Neural progenitor cell (in vitro differentiated cells): ENCODE data around the gene EPHB1. TPM values are rescaled to one million over a fixed set of nuclear protein-coding genes. Genes with fewer than 3 reads are reported as not detected.

Experiments used
- DNase-seq: peaks from one replicate; pipeline ENCODE4 v3.0.0-alpha.2; 2016; ENCODE audit warnings: low spot score
- H2AFZ ChIP-seq: fragments of 200-600 bp; sonication (generic); replicated peaks from 2 replicates; pipeline ENCODE4 v1.6.1; 2016; ENCODE audit warnings: antibody characterized with exemption
- H3F3A ChIP-seq: fragments of 200-600 bp; sonication (generic); 2 replicates; pipeline ENCODE4 v1.6.1; 2016; ENCODE audit warnings: antibody characterized with exemption, low read depth
- H3K27ac ChIP-seq: fragments of 200-600 bp; sonication (generic); 2 replicates; pipeline ENCODE4 v1.5.1; 2016; ENCODE audit warnings: mild to moderate bottlenecking
- H3K27me3 ChIP-seq: fragments of 200-600 bp; sonication (generic); 2 replicates; pipeline ENCODE4 v1.6.1; 2016; ENCODE audit warnings: mild to moderate bottlenecking, moderate library complexity
- H3K36me3 ChIP-seq: fragments of 200-600 bp; sonication (generic); 2 replicates; pipeline ENCODE4 v1.5.1; 2016
- H3K4me1 ChIP-seq: fragments of 200-600 bp; sonication (generic); 2 replicates; pipeline ENCODE4 v1.6.1; 2016; ENCODE audit warnings: mixed run types
- H3K4me2 ChIP-seq: fragments of 200-600 bp; sonication (generic); 2 replicates; pipeline ENCODE4 v1.6.1; 2016
- H3K4me3 ChIP-seq: fragments of 200-600 bp; sonication (generic); 2 replicates; pipeline ENCODE4 v1.5.1; 2016
- H3K79me2 ChIP-seq: fragments of 200-600 bp; sonication (generic); 2 replicates; pipeline ENCODE4 v1.6.1; 2016; ENCODE audit warnings: low read depth
- H3K9ac ChIP-seq: fragments of 200-600 bp; sonication (generic); 2 replicates; pipeline ENCODE4 v1.6.1; 2016
- H3K9me3 ChIP-seq: fragments of 200-600 bp; sonication (generic); 2 replicates; pipeline ENCODE4 v1.5.1; 2016; ENCODE audit warnings: low read depth
- H4K20me1 ChIP-seq: fragments of 200-600 bp; sonication (generic); 2 replicates; pipeline ENCODE4 v1.6.1; 2016; ENCODE audit warnings: low read depth
- H3K27ac Mint-ChIP-seq: 3 replicates; pipeline ENCODE4 v1.8.0; 2021; ENCODE audit warnings: mixed read lengths
- H3K27me3 Mint-ChIP-seq: 2 replicates; pipeline ENCODE4 v1.8.0; 2022; ENCODE audit warnings: low read depth, mild to moderate bottlenecking, inconsistent platforms, moderate library complexity, mixed read lengths; ENCODE audit not compliant: insufficient read depth
- H3K36me3 Mint-ChIP-seq: 3 replicates; pipeline ENCODE4 v1.8.0; 2021; ENCODE audit warnings: mixed read lengths
- H3K4me1 Mint-ChIP-seq: 3 replicates; pipeline ENCODE4 v1.8.0; 2021; ENCODE audit warnings: mixed read lengths
- H3K4me3 Mint-ChIP-seq: 3 replicates; pipeline ENCODE4 v1.8.0; 2021; ENCODE audit warnings: mild to moderate bottlenecking, moderate library complexity, mixed read lengths
- H3K9me3 Mint-ChIP-seq: 3 replicates; pipeline ENCODE4 v1.8.0; 2020; ENCODE audit warnings: mixed read lengths
- CTCF ChIP-seq: fragments of 200-600 bp; sonication (generic); IDR thresholded peaks from 2 replicates; pipeline ENCODE4 v1.5.1; 2017; ENCODE audit warnings: antibody characterized with exemption, mild to moderate bottlenecking
- EZH2 ChIP-seq: fragments of 200-600 bp; sonication (generic); IDR thresholded peaks from 2 replicates; pipeline ENCODE4 v1.6.1; 2017; ENCODE audit warnings: antibody characterized with exemption, mild to moderate bottlenecking, moderate library complexity
- EZH2phosphoT487 ChIP-seq: fragments of 200-600 bp; sonication (generic); IDR thresholded peaks from 2 replicates; pipeline ENCODE4 v1.6.1; 2017; ENCODE audit warnings: antibody characterized with exemption
- total RNA-seq: library from RNA; depleted of rRNA; stranded (reverse); fragments of >200 nt; gene quantifications from 2 replicates; pipeline ENCODE4 v1.2.3, GENCODE V29; 2015; ENCODE audit warnings: low replicate concordance

The EPHB1 gene
- total RNA-seq, 1 donor from 2014 or later, result 9.1 TPM

- peaks cover 5% of the 10 kb centered on the region for H4K20me1 ChIP-seq
- H3K27me3 ChIP-seq, result no peaks in the 10 kb centered on the region
- no peaks in the 10 kb centered on the region for H3F3A ChIP-seq
- Mint-ChIP-seq H3K27ac (no peak overlapping the region), H3K36me3 (no peaks in the 10 kb centered on the region), H3K27me3 (no peaks in the 10 kb centered on the region), H3K9me3 (peaks cover 2% of the 10 kb centered on the region), H3K4me1 (peaks cover 18% of the 10 kb centered on the region), H3K4me3 (no peak overlapping the region)
- no peaks in the 10 kb centered on the region for H3K36me3 ChIP-seq
- H3K9ac ChIP-seq, result no peak overlapping the region
- TF ChIP-seq EZH2, result no peak
- TF ChIP-seq EZH2phosphoT487, result no peak
- no peak for TF ChIP-seq CTCF
- no peaks in the 10 kb centered on the region for H3K4me1 ChIP-seq
- H3K4me3 ChIP-seq, result no peak overlapping the region
- no peak overlapping the region for H3K27ac ChIP-seq
- H3K4me2 ChIP-seq, result no peak overlapping the region
- H3K79me2 ChIP-seq, result no peaks in the 10 kb centered on the region
- H3K9me3 ChIP-seq, result no peaks in the 10 kb centered on the region
- DNase-seq, result no peak
- no peak overlapping the region for H2AFZ ChIP-seq
Measured at GRCh38 chr3:134852132-134852531, 57.1 kb downstream of the EPHB1 start.

DNA sequence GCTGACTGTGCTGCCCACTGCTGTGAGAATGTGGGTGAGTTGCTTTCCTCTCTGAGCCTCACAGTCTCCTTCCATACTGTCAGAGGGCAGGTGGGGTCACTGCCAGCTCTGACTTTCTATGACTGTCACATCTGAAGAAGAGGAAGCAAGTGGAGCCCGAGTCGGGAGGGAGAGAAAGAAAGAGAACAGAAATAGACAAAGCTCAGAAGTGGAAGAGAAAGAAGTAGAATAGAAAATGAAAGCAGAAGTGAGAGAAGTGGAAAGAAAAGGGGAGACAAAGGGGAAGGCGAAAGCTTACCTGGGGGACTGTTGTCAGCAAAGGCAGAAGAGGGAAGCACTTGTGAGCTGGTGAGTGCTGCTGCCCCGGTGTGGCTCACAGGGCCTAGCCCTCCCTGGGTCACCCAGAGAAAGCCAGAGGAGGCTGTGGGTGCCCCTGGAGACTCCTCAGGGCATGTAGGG lies 57.9 kb downstream of the EPHB1 start:
- no peaks in the 10 kb centered on the region for H3K36me3 ChIP-seq
- Mint-ChIP-seq H3K27ac (no peak overlapping the region), H3K9me3 (no peaks in the 10 kb centered on the region), H3K36me3 (no peaks in the 10 kb centered on the region), H3K4me3 (no peak overlapping the region), H3K27me3 (no peaks in the 10 kb centered on the region), H3K4me1 (peaks cover 21% of the 10 kb centered on the region)
- no peaks in the 10 kb centered on the region for H3F3A ChIP-seq
- no peaks in the 10 kb centered on the region for H3K9me3 ChIP-seq
- no peaks in the 10 kb centered on the region for H3K27me3 ChIP-seq
- no peak overlapping the region for H3K4me2 ChIP-seq
- no peaks in the 10 kb centered on the region for H3K79me2 ChIP-seq
- no peak overlapping the region for H3K4me3 ChIP-seq
- peaks cover 5% of the 10 kb centered on the region for H4K20me1 ChIP-seq
- no peak for TF ChIP-seq EZH2
- H3K27ac ChIP-seq, result no peak overlapping the region
- DNase-seq, result no peak
- no peaks in the 10 kb centered on the region for H3K4me1 ChIP-seq
- H3K9ac ChIP-seq, result no peak overlapping the region
- H2AFZ ChIP-seq, result no peak overlapping the region

- Mint-ChIP-seq H3K9me3 (no peaks in the 10 kb centered on the region), H3K36me3 (no peaks in the 10 kb centered on the region), H3K27me3 (peaks cover 3% of the 10 kb centered on the region), H3K4me1 (peaks cover 24% of the 10 kb centered on the region), H3K4me3 (no peak overlapping the region), H3K27ac (no peak overlapping the region)
- Histone ChIP-seq H4K20me1 (peaks cover 7% of the 10 kb centered on the region), H3K27ac (no peak overlapping the region), H3K4me1 (no peaks in the 10 kb centered on the region), H3K27me3 (no peaks in the 10 kb centered on the region), H3K9me3 (no peaks in the 10 kb centered on the region), H3K79me2 (no peaks in the 10 kb centered on the region), H2AFZ (no peak overlapping the region), H3K4me2 (no peak overlapping the region), H3K36me3 (no peaks in the 10 kb centered on the region), H3K9ac (no peak overlapping the region), H3F3A (no peaks in the 10 kb centered on the region), H3K4me3 (no peak overlapping the region)
- no peak for DNase-seq
- TF ChIP-seq CTCF (no peak), EZH2 (no peak), EZH2phosphoT487 (no peak)
Measured at GRCh38 chr3:134854254-134854653, 59.2 kb downstream of the EPHB1 start.

DNA sequence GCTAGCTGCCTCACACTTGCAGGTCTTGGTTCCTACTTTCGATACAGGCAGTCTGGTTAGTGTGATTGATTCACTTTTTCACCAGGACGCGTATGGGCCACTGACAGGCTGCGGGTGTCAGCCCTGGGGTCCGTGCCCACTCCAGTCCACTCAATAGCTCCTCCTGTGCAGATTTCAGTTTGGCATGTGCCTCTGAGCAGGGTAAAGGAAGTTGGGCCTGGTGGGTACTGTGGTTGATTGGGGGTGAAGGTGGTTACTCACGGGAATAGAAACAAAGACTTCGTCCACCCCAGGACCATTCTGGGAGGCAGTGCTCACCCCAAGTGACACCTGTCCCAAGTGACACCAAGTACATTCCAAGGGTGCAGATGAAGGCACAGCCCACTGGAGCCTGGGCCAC lies 62.3 kb downstream of the EPHB1 start:
- H3K36me3 ChIP-seq, result no peaks in the 10 kb centered on the region
- H3K4me1 ChIP-seq, result no peaks in the 10 kb centered on the region
- H3K27ac ChIP-seq, result no peak overlapping the region
- peaks cover 3% of the 10 kb centered on the region for H3K27me3 Mint-ChIP-seq
- no peaks in the 10 kb centered on the region for H3F3A ChIP-seq
- H3K27ac Mint-ChIP-seq, result no peak overlapping the region
- H3K36me3 Mint-ChIP-seq, result no peaks in the 10 kb centered on the region
- TF ChIP-seq EZH2, result no peak
- TF ChIP-seq EZH2phosphoT487, result no peak
- TF ChIP-seq CTCF, result no peak
- H3K9me3 Mint-ChIP-seq, result no peaks in the 10 kb centered on the region
- no peaks in the 10 kb centered on the region for H3K27me3 ChIP-seq
- H3K4me3 ChIP-seq, result no peak overlapping the region
- no peak overlapping the region for H3K4me3 Mint-ChIP-seq
- H3K4me2 ChIP-seq, result no peak overlapping the region
- H4K20me1 ChIP-seq, result peaks cover 3% of the 10 kb centered on the region
- no peak overlapping the region for H3K9ac ChIP-seq
- peaks cover 15% of the 10 kb centered on the region for H3K4me1 Mint-ChIP-seq
- no peaks in the 10 kb centered on the region for H3K79me2 ChIP-seq
- DNase-seq, result no peak
- no peak overlapping the region for H2AFZ ChIP-seq
- H3K9me3 ChIP-seq, result no peaks in the 10 kb centered on the region
